Ishikawa (cell line): ENCODE measurements around the gene ZNF112.

Experiments
- CREB1 ChIP-seq: IDR thresholded peaks from 2 replicates; pipeline ENCODE4 v1.6.1; 2012; ENCODE audit warnings: low read depth
- EP300 ChIP-seq: IDR thresholded peaks from 2 replicates; pipeline ENCODE4 v1.6.1; 2012; ENCODE audit warnings: borderline replicate concordance
- MAX ChIP-seq: IDR thresholded peaks from 2 replicates; pipeline ENCODE4 v1.6.1; 2012
- YY1 ChIP-seq: IDR thresholded peaks from 2 replicates; pipeline ENCODE4 v1.6.1; 2012; ENCODE audit warnings: low read depth
- ZBTB7A ChIP-seq: IDR thresholded peaks from 2 replicates; pipeline ENCODE4 v1.6.1; 2012; ENCODE audit warnings: low read depth

- no peak for TF ChIP-seq EP300
- no peak for TF ChIP-seq MAX
- TF ChIP-seq CREB1: no peak
- TF ChIP-seq ZBTB7A: no peak
- TF ChIP-seq YY1: no peak
Observed at GRCh38 chr19:44278181-44278690, 78.2 kb downstream of the ZNF112 start.
